VCaP (cell line): ENCODE data around the gene SLC2A9.

ENCODE experiments used
- H3K27ac ChIP-seq: fragments of 450-650 bp; 2 replicates; pipeline ENCODE4 v1.5.1; 2017
- CTCF ChIP-seq: fragments of 450-650 bp; conservative IDR thresholded peaks from 2 replicates; pipeline ENCODE4 v1.5.1; 2017; ENCODE audit warnings: mild to moderate bottlenecking, moderate library complexity

Gene SLC2A9

GRCh38 chr4:9877123-9877522, 144.2 kb downstream of the SLC2A9 start:
- no peak overlapping the region for H3K27ac ChIP-seq
- no peak for TF ChIP-seq CTCF

GRCh38 chr4:9875516-9875915, 145.8 kb downstream of the SLC2A9 start:
- H3K27ac ChIP-seq, result no peak overlapping the region
- no peak for TF ChIP-seq CTCF

- TF ChIP-seq CTCF, result no peak
- H3K27ac ChIP-seq, result no peak overlapping the region
These were observed 146.9 kb downstream of the SLC2A9 start for GRCh38 chr4:9874385-9874784.

- TF ChIP-seq CTCF, result no peak
- no peak overlapping the region for H3K27ac ChIP-seq
These were observed 151.0 kb downstream of the SLC2A9 start for GRCh38 chr4:9870165-9870790.

GRCh38 chr4:9867751-9868425, 153.4 kb downstream of the SLC2A9 start:
- H3K27ac ChIP-seq, result no peak overlapping the region
- no peak for TF ChIP-seq CTCF

GRCh38 chr4:9866931-9867330, 154.4 kb downstream of the SLC2A9 start:
- no peak overlapping the region for H3K27ac ChIP-seq
- no peak for TF ChIP-seq CTCF

GRCh38 chr4:9861561-9861960, 159.7 kb downstream of the SLC2A9 start:
- no peak for TF ChIP-seq CTCF
- no peak overlapping the region for H3K27ac ChIP-seq
